Upper lobe of left lung (tissue), 4 donors: ENCODE results near the gene KAT6B.

Experiments
- CTCF ChIP-seq, 6 experiments: fragments of 450-650 bp in 4 of 6; fragments of 200-600 bp in 2 of 6; sonication (generic) in 2 of 6; IDR thresholded peaks; one replicate each; pipeline ENCODE4 v1.5.1; 2016 to 2019; ENCODE audit warnings: antibody characterized with exemption in 6 of 6
- EP300 ChIP-seq, 4 donors: sonication (generic); formaldehyde crosslinking; IDR thresholded peaks; one replicate each; pipeline ENCODE4 v1.5.1; 2017; ENCODE audit warnings: antibody characterized with exemption in 4 of 4, control low read depth in 2 of 4
- POLR2A ChIP-seq, 4 donors: fragments of 450-650 bp; IDR thresholded peaks; one replicate each; pipeline ENCODE4 v1.5.1; 2016 to 2017; ENCODE audit warnings: antibody characterized with exemption in 4 of 4, mild to moderate bottlenecking in 2 of 4
- POLR2AphosphoS5 ChIP-seq, 2 donors: sonication (generic); formaldehyde crosslinking; IDR thresholded peaks; one replicate each; pipeline ENCODE4 v1.5.1; 2017; ENCODE audit warnings: antibody characterized with exemption in 2 of 2

GRCh38 chr10:74867351-74867750 is 41.0 kb downstream of the KAT6B start:
- no peak for TF ChIP-seq CTCF (IDR thresholded peaks at IDR 0.05)
- TF ChIP-seq POLR2A (IDR thresholded peaks at IDR 0.05): no peak
- no peak for TF ChIP-seq EP300 (IDR thresholded peaks at IDR 0.05)
- no peak for TF ChIP-seq POLR2AphosphoS5 (IDR thresholded peaks at IDR 0.05)
